Measurements from ENCODE around the gene OPTC. TPM values are rescaled to one million over a fixed set of nuclear protein-coding genes. Genes with fewer than 3 reads are reported as not detected.
"Not testable (repeated sequence)": the region's sequence is repeated elsewhere in the genome, so short reads cannot be mapped to it uniquely, and the experiment has no call there.

The OPTC gene
- 1.5 TPM for polyA plus RNA-seq (2013, experiment 1 of 4)
- 2.1 TPM for polyA plus RNA-seq (2013, experiment 2 of 4)
- 0.69 TPM for polyA plus RNA-seq (2013, experiment 3 of 4)
- polyA plus RNA-seq (2013, experiment 4 of 4): 0.93 TPM

GRCh38 chr1:203493901-203494300, at the start of gene OPTC:
Gene OPTC, plus strand, starts transcription at chr1:203494153. Its CDS starts 1,853 bp downstream, at chr1:203496006.
- 57 to 62% methylated on average over 5 of the region's 5 CpGs for whole genome bisulfite sequencing, 2 experiments
- H3K27me3 ChIP-seq (ENCODE audit: control insufficient read depth, insufficient read depth, low read length, poor library complexity, severe bottlenecking): peaks cover 10% of the 10 kb centered on the region

GRCh38 chr1:203444171-203444576, 49.8 kb upstream of the OPTC start:
- peaks cover 17% of the 10 kb centered on the region for H3K4me1 ChIP-seq (ENCODE audit: control insufficient read depth, insufficient read depth, low read length)
- H3K36me3 ChIP-seq (ENCODE audit: control insufficient read depth, insufficient read depth, low read length): no peaks in the 10 kb centered on the region
- no peak overlapping the region for H3K27ac ChIP-seq (ENCODE audit: insufficient read depth, low read depth, low read length, poor library complexity, severe bottlenecking)
- H3K27me3 ChIP-seq (ENCODE audit: control insufficient read depth, insufficient read depth, low read length, poor library complexity, severe bottlenecking): peaks cover under 1% of the 10 kb centered on the region
- 90 to 96% methylated on average over 1 of the region's 1 CpG for WGBS, 2 experiments
- no peaks in the 10 kb centered on the region for H3K9me3 ChIP-seq (ENCODE audit: control insufficient read depth, low read length)
- no peak overlapping the region for H3K4me3 ChIP-seq (ENCODE audit: insufficient read depth, low read depth, low read length)

More at GRCh38 chr1:203493901-203494300, at the start of gene OPTC:
- Histone ChIP-seq H3K36me3 (ENCODE audit: control insufficient read depth, insufficient read depth, low read length) (no peaks in the 10 kb centered on the region), H3K4me3 (ENCODE audit: insufficient read depth, low read depth, low read length) (no peak within 1 kb of the TSS), H3K9me3 (ENCODE audit: control insufficient read depth, low read length) (no peaks in the 10 kb centered on the region), H3K27ac (ENCODE audit: insufficient read depth, low read depth, low read length, poor library complexity, severe bottlenecking) (no peak within 1 kb of the TSS), H3K4me1 (ENCODE audit: control insufficient read depth, insufficient read depth, low read length) (peaks cover 19% of the 10 kb centered on the region)

GRCh38 chr1:203447151-203447550, 46.8 kb upstream of the OPTC start:
- H3K4me1 ChIP-seq (ENCODE audit: control insufficient read depth, insufficient read depth, low read length): peaks cover 12% of the 10 kb centered on the region
- H3K4me3 ChIP-seq (ENCODE audit: insufficient read depth, low read depth, low read length): no peak overlapping the region
- WGBS, 2 experiments: 89 to 100% methylated on average over 1 to 2 of the region's 2 CpGs
- H3K9me3 ChIP-seq (ENCODE audit: control insufficient read depth, low read length): no peaks in the 10 kb centered on the region
- no peaks in the 10 kb centered on the region for H3K36me3 ChIP-seq (ENCODE audit: control insufficient read depth, insufficient read depth, low read length)
- H3K27ac ChIP-seq (ENCODE audit: insufficient read depth, low read depth, low read length, poor library complexity, severe bottlenecking): no peak overlapping the region
- H3K27me3 ChIP-seq (ENCODE audit: control insufficient read depth, insufficient read depth, low read length, poor library complexity, severe bottlenecking): peaks cover 6% of the 10 kb centered on the region

DNA sequence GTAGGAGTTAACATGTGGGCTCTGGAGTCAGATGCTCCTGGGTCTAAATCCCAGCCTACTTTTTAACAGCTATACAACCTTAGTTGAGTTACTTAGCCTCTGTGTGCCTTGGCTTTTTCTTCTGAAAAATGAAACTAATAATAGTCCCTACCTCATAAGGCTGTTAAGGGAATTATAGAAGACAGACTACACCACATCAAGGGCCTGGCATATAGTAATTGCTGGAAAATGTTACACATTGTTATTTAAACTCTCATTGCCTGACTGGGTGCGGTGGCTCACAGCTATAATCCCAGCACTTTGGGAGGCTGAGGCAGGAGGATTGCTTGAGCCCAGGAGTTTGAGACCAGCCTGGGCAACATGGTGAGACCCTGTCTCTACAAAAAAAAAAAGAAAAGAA, 46.4 kb upstream of the OPTC start:
- not testable (repeated sequence) for H3K27me3 ChIP-seq (ENCODE audit: control insufficient read depth, insufficient read depth, low read length, poor library complexity, severe bottlenecking); H3K4me3 ChIP-seq (ENCODE audit: insufficient read depth, low read depth, low read length); H3K36me3 ChIP-seq (ENCODE audit: control insufficient read depth, insufficient read depth, low read length); H3K27ac ChIP-seq (ENCODE audit: insufficient read depth, low read depth, low read length, poor library complexity, severe bottlenecking); H3K9me3 ChIP-seq (ENCODE audit: control insufficient read depth, low read length)
- 97 to 100% methylated on average over 1 of the region's 1 CpG for WGBS, 2 experiments
- peaks cover 12% of the 10 kb centered on the region for H3K4me1 ChIP-seq (ENCODE audit: control insufficient read depth, insufficient read depth, low read length)

GRCh38 chr1:203448521-203449061, 45.4 kb upstream of the OPTC start:
- Histone ChIP-seq H3K4me1 (ENCODE audit: control insufficient read depth, insufficient read depth, low read length) (peaks cover 12% of the 10 kb centered on the region), H3K27me3 (ENCODE audit: control insufficient read depth, insufficient read depth, low read length, poor library complexity, severe bottlenecking) (peaks cover 6% of the 10 kb centered on the region), H3K27ac (ENCODE audit: insufficient read depth, low read depth, low read length, poor library complexity, severe bottlenecking) (no peak overlapping the region), H3K4me3 (ENCODE audit: insufficient read depth, low read depth, low read length) (no peak overlapping the region), H3K9me3 (ENCODE audit: control insufficient read depth, low read length) (no peaks in the 10 kb centered on the region), H3K36me3 (ENCODE audit: control insufficient read depth, insufficient read depth, low read length) (no peaks in the 10 kb centered on the region)
- WGBS, 2 experiments: 46 to 58% methylated on average over 9 of the region's 9 CpGs

DNA sequence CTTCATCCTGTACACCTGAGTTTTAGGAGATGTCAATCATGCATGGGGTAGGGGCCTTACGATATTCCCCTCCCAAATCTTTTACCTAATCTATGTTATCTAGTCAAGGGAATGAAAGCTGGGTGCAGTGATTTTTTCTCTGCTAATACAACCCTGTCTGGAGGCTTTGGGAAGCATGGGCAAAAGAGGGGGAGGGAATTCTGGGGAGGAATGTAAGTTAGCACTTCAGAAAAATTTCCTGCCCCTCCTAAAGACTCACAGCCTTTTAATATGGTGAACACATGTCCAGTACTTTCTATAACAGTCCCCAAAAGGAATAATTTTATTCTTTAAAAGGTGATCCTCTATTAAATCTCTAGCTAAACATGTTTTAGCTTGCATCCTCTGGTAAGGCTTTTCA, 44.0 kb upstream of the OPTC start:
- Histone ChIP-seq H3K9me3 (ENCODE audit: control insufficient read depth, low read length) (no peaks in the 10 kb centered on the region), H3K4me1 (ENCODE audit: control insufficient read depth, insufficient read depth, low read length) (peaks cover 12% of the 10 kb centered on the region), H3K27ac (ENCODE audit: insufficient read depth, low read depth, low read length, poor library complexity, severe bottlenecking) (no peak overlapping the region), H3K27me3 (ENCODE audit: control insufficient read depth, insufficient read depth, low read length, poor library complexity, severe bottlenecking) (peaks cover 6% of the 10 kb centered on the region), H3K4me3 (ENCODE audit: insufficient read depth, low read depth, low read length) (no peak overlapping the region), H3K36me3 (ENCODE audit: control insufficient read depth, insufficient read depth, low read length) (no peaks in the 10 kb centered on the region)
- 80 to 100% methylated on average over 1 of the region's 1 CpG for WGBS, 2 experiments

DNA sequence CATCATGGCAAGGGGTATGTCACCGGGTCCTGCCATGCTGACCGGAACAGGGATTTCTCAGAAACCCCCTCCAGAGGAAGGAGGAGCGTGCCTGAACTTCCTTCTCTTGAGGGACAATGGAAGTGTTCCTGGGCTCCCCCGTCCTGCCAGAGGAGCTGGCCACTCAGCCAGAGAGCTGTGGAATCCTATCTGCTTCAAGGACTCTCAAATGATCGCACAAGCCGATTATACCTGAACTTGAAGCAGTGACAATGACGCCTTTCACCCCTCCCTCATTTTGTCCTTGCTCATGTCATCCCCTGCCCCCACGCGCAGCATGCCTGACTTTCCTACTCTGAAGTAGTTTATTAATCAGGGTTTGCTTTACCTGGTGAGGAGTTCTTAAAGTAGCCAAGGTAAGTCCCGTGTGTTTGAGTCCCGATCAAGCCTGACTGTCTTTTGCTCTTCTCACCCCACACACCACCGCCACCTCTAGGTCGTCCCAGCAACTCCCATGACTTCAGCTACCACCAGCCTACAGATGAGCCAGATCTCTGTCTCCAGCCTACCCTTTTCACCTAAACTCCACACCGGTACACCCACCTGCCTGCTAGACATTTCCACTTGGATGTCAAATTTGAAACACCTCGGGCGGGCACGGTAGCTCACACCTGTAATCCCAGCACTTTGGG, 43.3 kb upstream of the OPTC start:
- Histone ChIP-seq H3K27me3 (ENCODE audit: control insufficient read depth, insufficient read depth, low read length, poor library complexity, severe bottlenecking) (peaks cover 6% of the 10 kb centered on the region), H3K36me3 (ENCODE audit: control insufficient read depth, insufficient read depth, low read length) (no peaks in the 10 kb centered on the region), H3K27ac (ENCODE audit: insufficient read depth, low read depth, low read length, poor library complexity, severe bottlenecking) (no peak overlapping the region), H3K4me3 (ENCODE audit: insufficient read depth, low read depth, low read length) (no peak overlapping the region), H3K4me1 (ENCODE audit: control insufficient read depth, insufficient read depth, low read length) (peaks cover 17% of the 10 kb centered on the region), H3K9me3 (ENCODE audit: control insufficient read depth, low read length) (no peaks in the 10 kb centered on the region)
- WGBS, 2 experiments: 74 to 76% methylated on average over 17 of the region's 17 CpGs

- no peak overlapping the region for H3K27ac ChIP-seq (ENCODE audit: insufficient read depth, low read depth, low read length, poor library complexity, severe bottlenecking)
- no peaks in the 10 kb centered on the region for H3K36me3 ChIP-seq (ENCODE audit: control insufficient read depth, insufficient read depth, low read length)
- no peak overlapping the region for H3K4me3 ChIP-seq (ENCODE audit: insufficient read depth, low read depth, low read length)
- 83 to 86% methylated on average over 2 of the region's 2 CpGs for WGBS, 2 experiments
- peaks cover 25% of the 10 kb centered on the region for H3K4me1 ChIP-seq (ENCODE audit: control insufficient read depth, insufficient read depth, low read length)
- H3K9me3 ChIP-seq (ENCODE audit: control insufficient read depth, low read length): no peaks in the 10 kb centered on the region
- H3K27me3 ChIP-seq (ENCODE audit: control insufficient read depth, insufficient read depth, low read length, poor library complexity, severe bottlenecking): peaks cover 6% of the 10 kb centered on the region
Measured at GRCh38 chr1:203451836-203452784, 41.8 kb upstream of the OPTC start.

DNA sequence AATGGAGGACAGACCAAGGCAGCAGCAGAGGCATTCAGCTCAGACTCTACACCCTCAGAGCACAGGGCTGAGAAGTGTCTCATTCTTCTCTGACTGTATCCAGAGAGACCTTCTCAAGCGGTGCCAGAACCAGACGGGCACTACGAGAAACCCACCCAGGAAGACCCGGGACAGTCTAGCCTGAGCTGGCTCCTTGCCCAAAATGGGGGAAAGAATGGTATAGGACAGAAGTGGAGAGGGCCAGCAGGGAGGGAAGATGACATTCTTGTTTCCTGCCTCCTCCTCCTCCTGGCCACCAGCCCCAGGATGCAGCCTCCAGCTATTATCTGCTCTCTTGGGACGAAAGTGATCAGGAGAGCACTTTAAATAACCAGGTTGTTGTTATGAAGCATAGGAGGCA, 40.9 kb upstream of the OPTC start:
- peaks cover 6% of the 10 kb centered on the region for H3K27me3 ChIP-seq (ENCODE audit: control insufficient read depth, insufficient read depth, low read length, poor library complexity, severe bottlenecking)
- H3K9me3 ChIP-seq (ENCODE audit: control insufficient read depth, low read length): no peaks in the 10 kb centered on the region
- H3K27ac ChIP-seq (ENCODE audit: insufficient read depth, low read depth, low read length, poor library complexity, severe bottlenecking): no peak overlapping the region
- no peak overlapping the region for H3K4me3 ChIP-seq (ENCODE audit: insufficient read depth, low read depth, low read length)
- no peaks in the 10 kb centered on the region for H3K36me3 ChIP-seq (ENCODE audit: control insufficient read depth, insufficient read depth, low read length)
- H3K4me1 ChIP-seq (ENCODE audit: control insufficient read depth, insufficient read depth, low read length): peaks cover 23% of the 10 kb centered on the region
- 96 to 97% methylated on average over 4 to 5 of the region's 5 CpGs for WGBS, 2 experiments

GRCh38 chr1:203453616-203454015, 40.3 kb upstream of the OPTC start:
- WGBS, 2 experiments: 60% methylated on average over 5 of the region's 5 CpGs
- H3K4me1 ChIP-seq (ENCODE audit: control insufficient read depth, insufficient read depth, low read length): peaks cover 17% of the 10 kb centered on the region
- no peak overlapping the region for H3K4me3 ChIP-seq (ENCODE audit: insufficient read depth, low read depth, low read length)
- no peaks in the 10 kb centered on the region for H3K36me3 ChIP-seq (ENCODE audit: control insufficient read depth, insufficient read depth, low read length)
- no peaks in the 10 kb centered on the region for H3K9me3 ChIP-seq (ENCODE audit: control insufficient read depth, low read length)
- peaks cover 6% of the 10 kb centered on the region for H3K27me3 ChIP-seq (ENCODE audit: control insufficient read depth, insufficient read depth, low read length, poor library complexity, severe bottlenecking)
- H3K27ac ChIP-seq (ENCODE audit: insufficient read depth, low read depth, low read length, poor library complexity, severe bottlenecking): no peak overlapping the region

All from ectodermal cell (in vitro differentiated cells).